IMR-90 (cell line): ENCODE data around the gene CFAP221. TPM values are rescaled to one million over a fixed set of nuclear protein-coding genes. Genes with fewer than 3 reads are reported as not detected.

Experiments
- ATAC-seq: fragments of 200-7000 bp; cut with Tn5 transposase; 2 replicates; pipeline ENCODE4 v1.9.1; 2020; ENCODE audit warnings: low read depth, mild to moderate bottlenecking, moderate library complexity
- BruUV-seq: library from RNA; stranded (reverse); fragments of 400-500 nt; replicated peaks from 2 replicates; lab custom pipeline; 2021; lab: Mats Ljungman, UMichigan
- CTCF ChIA-PET: fragments of 300-600 bp; formaldehyde crosslinking; extraction: SDS; loops from one replicate; lab custom pipeline; 2021; ENCODE audit warnings: antibody characterized with exemption; lab: Yijun Ruan, JAX
- POLR2A ChIA-PET: fragments of 300-600 bp; sonication (Branson Sonifier 250); formaldehyde crosslinking; loops from one replicate; lab custom pipeline; 2022; ENCODE audit warnings: antibody characterized with exemption; ENCODE audit not compliant: unreplicated experiment; lab: Charles Lee
- DNase-seq: peaks from one replicate; pipeline ENCODE4 v3.0.0; 2013
- H2AFZ ChIP-seq: replicated peaks from 2 replicates; pipeline ENCODE3; 2013; ENCODE audit warnings: low read length, mild to moderate bottlenecking; ENCODE audit not compliant: poor library complexity
- H2AK5ac ChIP-seq: 2 replicates; pipeline ENCODE4 v1.6.1; 2013; ENCODE audit warnings: low read depth, low read length, inconsistent platforms
- H2AK9ac ChIP-seq: replicated peaks from 2 replicates; pipeline ENCODE3; 2013; ENCODE audit warnings: mild to moderate bottlenecking, low read depth, low read length, moderate library complexity; ENCODE audit not compliant: poor library complexity
- H2BK120ac ChIP-seq: 2 replicates; pipeline ENCODE4 v1.6.1; 2013; ENCODE audit warnings: low read depth, low read length, inconsistent platforms
- H2BK15ac ChIP-seq: 3 replicates; pipeline ENCODE4 v1.6.1; 2013; ENCODE audit warnings: low read depth, low read length, inconsistent platforms
- H2BK20ac ChIP-seq: 2 replicates; pipeline ENCODE4 v1.6.1; 2013; ENCODE audit warnings: low read depth, mild to moderate bottlenecking, inconsistent platforms, low read length, moderate library complexity
- H2BK5ac ChIP-seq: 2 replicates; pipeline ENCODE4 v1.6.1; 2013; ENCODE audit warnings: mild to moderate bottlenecking, low read depth, low read length, inconsistent platforms; ENCODE audit not compliant: poor library complexity, severe bottlenecking
- H3K14ac ChIP-seq: replicated peaks from 2 replicates; pipeline ENCODE4 v1.6.1; 2013; ENCODE audit warnings: low read depth, low read length, inconsistent platforms
- H3K18ac ChIP-seq: 2 replicates; pipeline ENCODE4 v1.6.1; 2013; ENCODE audit warnings: low read depth, low read length, control low read depth
- H3K23ac ChIP-seq: 2 replicates; pipeline ENCODE4 v1.6.1; 2013; ENCODE audit warnings: low read depth, low read length, inconsistent platforms
- H3K27ac ChIP-seq: 2 replicates; pipeline ENCODE4 v1.5.1; 2013; ENCODE audit warnings: mild to moderate bottlenecking, control low read depth, low read length; ENCODE audit not compliant: insufficient read depth
- H3K27me3 ChIP-seq: 2 replicates; pipeline ENCODE4 v1.6.1; 2013; ENCODE audit warnings: low read length; ENCODE audit not compliant: control insufficient read depth, insufficient read depth
- H3K36me3 ChIP-seq: 2 replicates; pipeline ENCODE4 v1.6.1; 2013; ENCODE audit warnings: low read length, mixed read lengths; ENCODE audit not compliant: control insufficient read depth, insufficient read depth
- H3K4ac ChIP-seq: 2 replicates; pipeline ENCODE4 v1.6.1; 2013; ENCODE audit warnings: low read depth, low read length, inconsistent platforms
- H3K4me1 ChIP-seq: 2 replicates; pipeline ENCODE4 v1.6.1; 2013; ENCODE audit warnings: low read length, mixed read lengths; ENCODE audit not compliant: control insufficient read depth, insufficient read depth
- H3K4me2 ChIP-seq: 2 replicates; pipeline ENCODE4 v1.6.1; 2013; ENCODE audit warnings: low read depth, mild to moderate bottlenecking, control low read depth, low read length, moderate library complexity
- H3K4me3 ChIP-seq: 2 replicates; pipeline ENCODE4 v1.5.1; 2013; ENCODE audit warnings: low read depth, mild to moderate bottlenecking, control low read depth, low read length, moderate library complexity; ENCODE audit not compliant: insufficient read depth
- H3K56ac ChIP-seq: 2 replicates; pipeline ENCODE4 v1.6.1; 2013; ENCODE audit warnings: low read length, inconsistent platforms; ENCODE audit not compliant: insufficient read depth; ENCODE audit errors: extremely low read depth
- H3K79me1 ChIP-seq, 2 experiments: 2 replicates each; pipeline ENCODE4 v1.6.1; 2013; ENCODE audit warnings: low read length in 2 of 2, inconsistent platforms in 1 of 2, low read depth in 1 of 2
- H3K9ac ChIP-seq: 2 replicates; pipeline ENCODE4 v1.6.1; 2013; ENCODE audit warnings: low read depth, low read length, control low read depth
- H3K9me1 ChIP-seq: 2 replicates; pipeline ENCODE4 v1.6.1; 2013; ENCODE audit warnings: low read length, inconsistent platforms; ENCODE audit not compliant: insufficient read depth
- H3K9me3 ChIP-seq: 2 replicates; pipeline ENCODE4 v1.6.1; 2013; ENCODE audit warnings: low read length; ENCODE audit not compliant: control insufficient read depth, insufficient read depth
- H4K20me1 ChIP-seq: 2 replicates; pipeline ENCODE4 v1.6.1; 2013; ENCODE audit warnings: low read length, inconsistent platforms; ENCODE audit not compliant: insufficient read depth
- H4K5ac ChIP-seq: 2 replicates; pipeline ENCODE4 v1.6.1; 2013; ENCODE audit warnings: mild to moderate bottlenecking, low read depth, low read length, control low read depth
- H4K8ac ChIP-seq, 2 experiments: 2 replicates each; pipeline ENCODE4 v1.6.1; 2013; ENCODE audit warnings: low read depth in 2 of 2, low read length in 2 of 2, control low read depth in 1 of 2, inconsistent platforms in 1 of 2
- H4K91ac ChIP-seq: 2 replicates; pipeline ENCODE4 v1.6.1; 2013; ENCODE audit warnings: low read depth, low read length, inconsistent platforms; ENCODE audit not compliant: insufficient read depth
- BHLHE40 ChIP-seq: fragments of 150-350 bp; IDR thresholded peaks from 2 replicates; pipeline ENCODE4 v1.6.1; 2016; ENCODE audit warnings: mild to moderate bottlenecking, low read depth, low read length
- CEBPB ChIP-seq: IDR thresholded peaks from 2 replicates; pipeline ENCODE4 v1.6.1; 2012; ENCODE audit warnings: low read depth, low read length, improper control_type of control experiment
- FOS ChIP-seq: fragments of 150-350 bp; IDR thresholded peaks from 2 replicates; pipeline ENCODE4 v1.6.1; 2016; ENCODE audit warnings: low read depth, low read length
- MAFK ChIP-seq: IDR thresholded peaks from 2 replicates; pipeline ENCODE4 v1.6.1; 2012; ENCODE audit warnings: low read depth, low read length, improper control_type of control experiment
- MAZ ChIP-seq: IDR thresholded peaks from 2 replicates; pipeline ENCODE4 v1.6.1; 2012; ENCODE audit warnings: low read depth, mild to moderate bottlenecking, low read length, improper control_type of control experiment, moderate library complexity, borderline replicate concordance
- MXI1 ChIP-seq: IDR thresholded peaks from 2 replicates; pipeline ENCODE4 v1.6.1; 2012; ENCODE audit warnings: low read depth, mild to moderate bottlenecking, low read length, moderate library complexity, borderline replicate concordance
- NFE2L2 ChIP-seq: fragments of 150-350 bp; IDR thresholded peaks from 2 replicates; pipeline ENCODE4 v1.6.1; 2016; ENCODE audit warnings: low read depth, mild to moderate bottlenecking, low read length
- POLR2A ChIP-seq: IDR thresholded peaks from 2 replicates; pipeline ENCODE4 v1.6.1; 2012; ENCODE audit warnings: mild to moderate bottlenecking, low read depth, low read length
- RAD21 ChIP-seq: IDR thresholded peaks from 2 replicates; pipeline ENCODE4 v1.6.1; 2012; ENCODE audit warnings: low read length, improper control_type of control experiment
- RFX5 ChIP-seq: IDR thresholded peaks from 2 replicates; pipeline ENCODE4 v1.8.0; 2012; ENCODE audit warnings: low read depth, mild to moderate bottlenecking, low read length, moderate library complexity
- WGBS, 2 experiments: methylation state at CpG; one replicate each; pipeline versions ENCODE4 v1.1.5 to v1.1.7; 2013; ENCODE audit warnings: missing lambda C conversion rate in 2 of 2; ENCODE audit not compliant: insufficient read length in 1 of 2; ENCODE audit errors: extremely low coverage in 2 of 2; 5-methylcytosine and 5-hydroxymethylcytosine counted together
- dilution Hi-C: fragments of 300-500 bp; cut with HindIII; formaldehyde crosslinking; loops from one replicate; pipeline ENCODE4 v1.14.3; 2018; ENCODE audit warnings: low sequenced_read_pairs; ENCODE audit not compliant: unreplicated experiment
- in situ Hi-C: fragments of 300-500 bp; cut with MboI; formaldehyde crosslinking; loops from 3 replicates; pipeline ENCODE4 v1.14.3; 2019; ENCODE audit warnings: low sequenced_read_pairs, inconsistent platforms, mixed read lengths
- intact Hi-C: fragments of 100-400 bp; cut with micrococcal nuclease; formaldehyde crosslinking; loops from 2 replicates; pipeline ENCODE4 v1.10.0; 2022
- polyA plus RNA-seq, 3 experiments: library from polyadenylated mRNA; depleted of rRNA; stranded (reverse); fragments of >200 nt; gene quantifications; 2 replicates each; pipeline ENCODE4 v1.2.3, GENCODE V29; 2012; ENCODE audit warnings: low replicate concordance in 1 of 3
- total RNA-seq: library from RNA; depleted of rRNA; stranded (reverse); fragments of >200 nt; gene quantifications from 2 replicates; pipeline ENCODE4 v1.2.3, GENCODE V29; 2012
- TF ChIP-seq, protein P1 (sequence below): fragments of 150-350 bp; IDR thresholded peaks from 2 replicates; pipeline ENCODE4 v1.6.1; 2017; ENCODE audit warnings: mild to moderate bottlenecking, antibody characterized with exemption, low read length, low read depth
- TF ChIP-seq, protein P2 (sequence below): fragments of 150-350 bp; IDR thresholded peaks from 2 replicates; pipeline ENCODE4 v1.6.1; 2016; ENCODE audit warnings: low read depth, mild to moderate bottlenecking, low read length, moderate library complexity, borderline replicate concordance
- TF ChIP-seq, protein P3 (sequence below): conservative IDR thresholded peaks from 2 replicates; pipeline ENCODE4 v1.5.1; 2012; ENCODE audit warnings: mild to moderate bottlenecking, low read depth, low read length, improper control_type of control experiment

CFAP221 gene
- total and polyA plus RNA-seq, 2 of the 4 experiments (the other 2 are of a cell fraction), result not detected

DNA sequence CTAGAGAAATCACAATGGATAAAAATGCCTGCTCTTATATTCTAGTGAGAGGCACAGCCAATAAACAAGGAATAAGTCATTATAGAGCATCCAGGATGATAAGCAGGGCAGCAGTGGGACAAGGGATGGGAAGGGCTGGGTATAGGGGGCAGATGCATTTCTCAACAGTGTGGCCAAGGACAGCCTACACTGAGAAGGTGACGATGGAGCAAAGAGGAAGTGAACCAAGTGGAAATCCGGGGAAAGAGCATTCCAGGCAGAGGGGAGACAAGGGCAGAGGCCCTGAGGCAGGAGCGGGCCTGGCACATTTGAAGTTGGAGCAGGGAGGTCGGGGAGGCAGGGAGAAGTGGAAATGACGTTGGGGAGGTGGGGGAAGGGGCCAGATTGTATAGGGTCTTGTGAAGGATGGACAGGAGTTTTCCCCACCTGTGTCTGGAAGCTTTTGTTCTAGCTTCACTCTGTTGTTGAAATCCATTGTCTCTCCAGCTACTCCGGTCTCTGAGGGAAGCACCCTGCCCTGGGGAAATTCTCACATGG is 152.3 kb downstream of the CFAP221 start:
- no peak overlapping the region for H2AFZ ChIP-seq
- intact Hi-C loops (no loop called here), in situ Hi-C loops (loop anchor here (5.0 kb wide), 1 partner anchor 486 kb away; no protein-coding TSS in a partner anchor), dilution Hi-C loops (no loop called here)
- H3K4me1 ChIP-seq, result peaks cover 6% of the 10 kb centered on the region
- no peaks in the 10 kb centered on the region for H3K36me3 ChIP-seq
- H3K9me3 ChIP-seq, result no peaks in the 10 kb centered on the region
- no peak overlapping the region for H3K23ac ChIP-seq
- H3K4me3 ChIP-seq, result no peak overlapping the region
- ChIA-PET POLR2A (no interaction called here), CTCF (no interaction called here)
- H3K27ac ChIP-seq, result no peak overlapping the region
- H3K79me1 ChIP-seq, result no peaks in the 10 kb centered on the region
- no peak overlapping the region for H4K8ac ChIP-seq
- ATAC-seq (no peak), DNase-seq (no peak)
- no peaks in the 10 kb centered on the region for H4K20me1 ChIP-seq
- TF ChIP-seq MAZ, result no peak
- TF ChIP-seq, protein P1, sequence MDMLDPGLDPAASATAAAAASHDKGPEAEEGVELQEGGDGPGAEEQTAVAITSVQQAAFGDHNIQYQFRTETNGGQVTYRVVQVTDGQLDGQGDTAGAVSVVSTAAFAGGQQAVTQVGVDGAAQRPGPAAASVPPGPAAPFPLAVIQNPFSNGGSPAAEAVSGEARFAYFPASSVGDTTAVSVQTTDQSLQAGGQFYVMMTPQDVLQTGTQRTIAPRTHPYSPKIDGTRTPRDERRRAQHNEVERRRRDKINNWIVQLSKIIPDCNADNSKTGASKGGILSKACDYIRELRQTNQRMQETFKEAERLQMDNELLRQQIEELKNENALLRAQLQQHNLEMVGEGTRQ, result no peak
- no peak for TF ChIP-seq POLR2A
- TF ChIP-seq CEBPB, result no peak
- TF ChIP-seq NFE2L2, result no peak
- TF ChIP-seq MXI1, result no peak
- TF ChIP-seq, protein P2, sequence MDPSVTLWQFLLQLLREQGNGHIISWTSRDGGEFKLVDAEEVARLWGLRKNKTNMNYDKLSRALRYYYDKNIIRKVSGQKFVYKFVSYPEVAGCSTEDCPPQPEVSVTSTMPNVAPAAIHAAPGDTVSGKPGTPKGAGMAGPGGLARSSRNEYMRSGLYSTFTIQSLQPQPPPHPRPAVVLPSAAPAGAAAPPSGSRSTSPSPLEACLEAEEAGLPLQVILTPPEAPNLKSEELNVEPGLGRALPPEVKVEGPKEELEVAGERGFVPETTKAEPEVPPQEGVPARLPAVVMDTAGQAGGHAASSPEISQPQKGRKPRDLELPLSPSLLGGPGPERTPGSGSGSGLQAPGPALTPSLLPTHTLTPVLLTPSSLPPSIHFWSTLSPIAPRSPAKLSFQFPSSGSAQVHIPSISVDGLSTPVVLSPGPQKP, result no peak
- no peak for TF ChIP-seq RAD21
- TF ChIP-seq MAFK, result no peak
- TF ChIP-seq, protein P3, sequence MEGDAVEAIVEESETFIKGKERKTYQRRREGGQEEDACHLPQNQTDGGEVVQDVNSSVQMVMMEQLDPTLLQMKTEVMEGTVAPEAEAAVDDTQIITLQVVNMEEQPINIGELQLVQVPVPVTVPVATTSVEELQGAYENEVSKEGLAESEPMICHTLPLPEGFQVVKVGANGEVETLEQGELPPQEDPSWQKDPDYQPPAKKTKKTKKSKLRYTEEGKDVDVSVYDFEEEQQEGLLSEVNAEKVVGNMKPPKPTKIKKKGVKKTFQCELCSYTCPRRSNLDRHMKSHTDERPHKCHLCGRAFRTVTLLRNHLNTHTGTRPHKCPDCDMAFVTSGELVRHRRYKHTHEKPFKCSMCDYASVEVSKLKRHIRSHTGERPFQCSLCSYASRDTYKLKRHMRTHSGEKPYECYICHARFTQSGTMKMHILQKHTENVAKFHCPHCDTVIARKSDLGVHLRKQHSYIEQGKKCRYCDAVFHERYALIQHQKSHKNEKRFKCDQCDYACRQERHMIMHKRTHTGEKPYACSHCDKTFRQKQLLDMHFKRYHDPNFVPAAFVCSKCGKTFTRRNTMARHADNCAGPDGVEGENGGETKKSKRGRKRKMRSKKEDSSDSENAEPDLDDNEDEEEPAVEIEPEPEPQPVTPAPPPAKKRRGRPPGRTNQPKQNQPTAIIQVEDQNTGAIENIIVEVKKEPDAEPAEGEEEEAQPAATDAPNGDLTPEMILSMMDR, result no peak
- no peak for TF ChIP-seq RFX5
- no peak for TF ChIP-seq FOS
- no peak for TF ChIP-seq BHLHE40
- no peak overlapping the region for H3K14ac ChIP-seq
- H2AK9ac ChIP-seq, result no peak overlapping the region
- no peak overlapping the region for H3K4ac ChIP-seq
- no peak overlapping the region for H3K18ac ChIP-seq
- H3K9ac ChIP-seq, result no peak overlapping the region
- H4K5ac ChIP-seq, result no peak overlapping the region
- no peak overlapping the region for H4K91ac ChIP-seq
- WGBS, 2 experiments, result 79% methylated on average over 3 of the region's 6 CpGs; no CpG with 5 or more reads in 1 of the 2 experiments
- no peak overlapping the region for H2BK20ac ChIP-seq
- no peak overlapping the region for H2BK15ac ChIP-seq
- H3K9me1 ChIP-seq, result peaks cover 7% of the 10 kb centered on the region; the same call in 1 of the 2 replicates
- H3K56ac ChIP-seq, result no peak overlapping the region
- no TSS peak for BruUV-seq
- no peak overlapping the region for H2BK120ac ChIP-seq
- no peak overlapping the region for H3K4me2 ChIP-seq
- no peak overlapping the region for H2AK5ac ChIP-seq
- peaks cover 34% of the 10 kb centered on the region for H3K27me3 ChIP-seq
- no peak overlapping the region for H2BK5ac ChIP-seq
